H1 (cell line): ENCODE results near the gene HMMR. TPM values are rescaled to one million over a fixed set of nuclear protein-coding genes. Genes with fewer than 3 reads are reported as not detected.

Experiments
- ATF2 ChIP-seq: IDR thresholded peaks from 2 replicates; pipeline ENCODE4 v1.6.1; 2012; ENCODE audit warnings: low read length, inconsistent platforms
- CHD7 ChIP-seq: fragments of 300-600 bp; sonication (generic); IDR thresholded peaks from 2 replicates; pipeline ENCODE4 v1.7.1; 2012; ENCODE audit warnings: low read length, moderate library complexity, mild to moderate bottlenecking, inconsistent platforms; ENCODE audit not compliant: insufficient replicate concordance
- KDM1A ChIP-seq: fragments of 200-600, 300-600 bp; sonication (generic); IDR thresholded peaks from 2 replicates; pipeline ENCODE4 v1.7.1; 2016; ENCODE audit warnings: mild to moderate bottlenecking, low read length, borderline replicate concordance
- POLR2AphosphoS5 ChIP-seq: IDR thresholded peaks from 2 replicates; pipeline ENCODE4 v1.6.1; 2011; ENCODE audit warnings: low read depth, low read length
- SIRT6 ChIP-seq: IDR thresholded peaks from one replicate; pipeline ENCODE4 v1.7.1; 2012; ENCODE audit warnings: low read length, inconsistent platforms
- SUZ12 ChIP-seq: fragments of 200-600 bp; sonication (generic); IDR thresholded peaks from 2 replicates; pipeline ENCODE4 v1.6.1; 2012; ENCODE audit warnings: mild to moderate bottlenecking, inconsistent platforms, low read length, moderate library complexity, mixed read lengths
- polyA plus RNA-seq, 7 experiments: library from polyadenylated mRNA; depleted of rRNA in 3 of 7; stranded (reverse) in 5 of 7; unstranded in 2 of 7; fragments of >200 nt in 5 of 7; fragments of 200-250 nt in 2 of 7; gene quantifications; 1 replicate in 5 of 7; 2 replicates in 1 of 7; 4 replicates in 1 of 7; pipeline versions ENCODE4 v1.2.1 to v1.2.3, GENCODE V29; 2011 to 2013; ENCODE audit warnings: missing spikeins in 2 of 7, mixed read lengths in 2 of 7
- total RNA-seq: library from RNA; stranded (reverse); fragmentation: NEBNext Ultra II Directional; extraction: Animal tissue kit (Norgen Biotek cat#: 25700); gene quantifications from 2 replicates; pipeline ENCODE4 v1.2.1, GENCODE V29; 2021

Gene HMMR
- total and polyA plus RNA-seq, 2 of the 8 experiments (the other 6 are each of a cell fraction or from before 2014, with no cell fraction given): 17.5 to 77.3 TPM

- no peak for TF ChIP-seq CHD7
- TF ChIP-seq SIRT6: no peak
- no peak for TF ChIP-seq KDM1A
- no peak for TF ChIP-seq SUZ12
- no peak for TF ChIP-seq ATF2
- no peak for TF ChIP-seq POLR2AphosphoS5
These were observed 1.6 kb upstream of the HMMR start (continued) for GRCh38 chr5:163458778-163459385.
